HG03558 (cell line): ENCODE measurements around the gene SLC12A7.
"Not testable (repeated sequence)": the region's sequence is repeated elsewhere in the genome, so short reads cannot be mapped to it uniquely, and the experiment has no call there.

Source experiments
- ATAC-seq: cut with Tn5 transposase; IDR thresholded peaks from one replicate; pipeline ENCODE4 v1.9.1; 2021; ENCODE audit warnings: moderate number of reproducible peaks; ENCODE audit not compliant: unreplicated experiment; ENCODE audit errors: extremely low read depth

SLC12A7 gene

DNA sequence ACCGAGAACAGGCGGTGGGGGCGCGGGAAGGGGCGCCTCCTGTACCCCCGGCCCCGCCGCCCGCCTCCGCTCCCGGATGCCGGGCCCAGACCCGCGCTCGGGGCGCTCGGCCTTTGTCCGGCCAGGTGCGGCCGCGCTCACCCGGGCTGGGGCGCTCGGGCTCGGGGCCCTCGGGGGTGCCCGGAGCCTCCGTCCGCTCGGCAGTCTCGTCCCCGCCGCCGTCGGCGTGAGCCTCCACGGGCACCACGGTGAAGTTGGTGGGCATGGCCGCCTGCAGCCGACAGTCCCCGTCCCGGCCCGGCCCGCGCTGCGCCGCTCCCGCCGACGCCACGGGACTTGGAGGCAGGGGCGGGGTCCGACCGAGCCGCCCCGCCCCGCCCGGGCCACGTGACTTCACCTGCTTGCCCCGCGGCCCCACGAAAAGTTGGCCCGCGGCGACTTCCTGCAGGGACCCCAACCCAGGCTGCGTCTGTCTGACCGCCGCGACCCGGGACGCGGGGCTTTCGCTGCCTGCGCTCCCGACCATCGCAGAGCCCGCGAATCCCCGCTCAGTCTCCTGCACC lies at the start of gene SLC12A7:
Gene SLC12A7, minus strand, starts transcription at position 337 of the 563 bp plus-strand sequence. Its CDS starts 72 bp downstream, at position 265.
- no peak for ATAC-seq

DNA sequence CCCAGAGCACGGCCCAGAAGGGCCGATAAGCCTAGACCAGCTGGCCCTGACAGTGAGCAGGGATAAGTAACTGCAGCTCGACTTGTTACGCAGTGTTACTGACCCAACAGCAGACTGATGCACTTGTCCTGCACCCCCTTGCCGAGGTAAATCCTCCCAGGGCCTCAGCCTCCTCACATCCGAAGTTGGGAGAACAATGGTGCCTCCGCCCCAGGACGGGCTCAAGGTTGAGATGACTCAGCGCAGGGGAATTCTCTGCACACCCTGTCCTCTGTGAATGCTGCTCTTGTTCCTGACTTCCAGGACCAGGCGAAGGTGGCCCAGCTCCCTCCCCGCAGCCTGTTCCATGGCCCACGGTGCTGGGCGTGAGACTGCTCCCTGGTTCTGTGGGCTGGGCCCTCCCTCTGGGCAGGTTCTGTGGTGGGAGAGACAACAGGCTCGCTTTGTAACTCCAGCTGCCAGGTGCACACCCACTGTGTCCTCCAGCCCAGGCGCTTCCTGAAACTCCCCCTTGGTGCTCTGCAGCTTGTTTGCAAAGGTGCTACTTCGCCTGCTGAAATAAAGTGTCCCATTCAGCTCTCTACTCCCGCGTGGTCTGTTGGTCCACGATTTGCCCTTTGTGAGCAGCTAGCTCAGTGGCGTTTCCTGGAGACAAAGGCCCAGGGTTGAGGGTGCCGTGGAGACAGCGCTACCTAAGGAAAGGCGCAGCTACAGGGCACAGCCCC lies 49.4 kb upstream of the SLC12A7 start:
- ATAC-seq = no peak

DNA sequence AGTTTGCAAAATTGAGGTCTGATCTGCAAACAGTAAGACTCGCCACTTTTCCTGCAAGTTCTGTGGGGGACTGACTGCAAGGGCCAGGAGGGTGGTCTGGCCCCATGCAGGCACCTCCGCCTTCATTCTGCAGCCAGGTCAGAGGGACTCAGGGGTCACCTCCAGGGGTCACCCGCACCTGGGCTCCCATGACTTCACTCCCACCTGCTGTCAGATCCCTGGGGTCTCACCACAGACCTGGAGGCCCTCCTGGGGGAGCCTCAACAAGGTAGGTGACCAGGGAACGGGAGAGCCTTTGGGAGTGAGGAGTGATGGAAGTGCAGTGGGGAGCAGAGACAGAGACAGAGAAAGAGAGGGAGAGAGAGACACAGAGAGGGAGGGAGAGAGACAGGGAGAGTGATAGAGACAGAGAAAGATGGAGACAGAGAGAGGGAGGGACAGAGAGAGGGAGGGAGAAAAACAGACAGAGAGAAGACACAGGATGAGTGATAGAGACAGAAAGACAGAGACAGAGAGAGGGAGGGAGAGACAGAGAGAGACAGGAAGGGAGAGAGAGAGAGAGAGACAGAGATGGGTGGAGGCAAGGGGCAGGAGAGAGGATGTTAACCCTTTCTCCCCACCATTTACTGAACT lies 48.0 kb upstream of the SLC12A7 start:
- ATAC-seq = no peak

DNA sequence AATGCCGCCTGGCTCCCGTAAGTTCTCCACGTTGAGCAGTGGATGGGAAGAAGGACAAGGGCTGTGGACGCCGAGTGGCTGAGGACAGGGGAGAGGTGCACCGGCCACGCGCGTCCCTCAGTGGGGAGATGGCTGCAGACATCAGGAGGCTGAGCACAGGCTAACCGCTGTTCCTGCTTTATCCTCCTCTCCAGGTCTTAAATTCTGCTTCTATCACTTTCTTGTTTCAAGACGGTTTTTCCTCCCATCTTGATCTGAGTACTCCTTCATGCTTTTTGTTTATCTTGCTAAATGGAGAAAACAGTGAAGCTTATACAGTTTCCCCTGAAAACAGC lies 47.4 kb upstream of the SLC12A7 start:
- no peak for ATAC-seq

DNA sequence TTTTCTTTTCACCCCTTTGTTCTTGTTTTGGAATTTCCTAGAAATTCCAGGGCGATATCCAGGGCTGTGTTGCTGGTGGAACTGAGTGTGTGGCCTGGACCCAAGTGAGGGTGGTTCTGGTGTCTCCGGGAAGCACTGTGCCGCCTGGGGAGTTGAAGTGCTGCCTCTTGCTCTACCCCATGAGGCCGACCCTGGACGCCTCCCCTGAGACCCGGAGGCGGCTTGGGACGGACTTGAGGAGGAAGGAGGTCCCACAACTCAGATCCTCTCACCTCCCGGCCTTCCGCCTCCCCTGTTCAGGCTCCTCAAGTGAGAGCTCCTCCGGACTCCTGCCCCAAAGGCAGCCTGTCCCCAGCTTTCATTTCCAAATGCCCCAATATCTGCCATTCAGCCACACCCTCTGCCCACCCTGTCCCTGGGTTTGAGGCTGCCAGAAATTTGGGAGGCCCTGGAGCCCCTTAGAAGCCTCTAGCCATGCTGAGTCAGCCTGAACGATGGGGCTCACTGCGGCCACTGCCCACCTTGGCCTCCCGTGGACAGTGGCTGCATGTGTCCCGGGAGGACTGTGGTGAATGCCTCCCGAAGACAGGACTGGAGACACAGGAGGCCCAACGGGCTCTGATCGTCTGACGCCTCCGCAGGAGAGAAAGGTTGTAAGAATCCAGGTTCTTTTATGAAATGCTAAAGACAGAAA lies 46.9 kb upstream of the SLC12A7 start:
- ATAC-seq = no peak

DNA sequence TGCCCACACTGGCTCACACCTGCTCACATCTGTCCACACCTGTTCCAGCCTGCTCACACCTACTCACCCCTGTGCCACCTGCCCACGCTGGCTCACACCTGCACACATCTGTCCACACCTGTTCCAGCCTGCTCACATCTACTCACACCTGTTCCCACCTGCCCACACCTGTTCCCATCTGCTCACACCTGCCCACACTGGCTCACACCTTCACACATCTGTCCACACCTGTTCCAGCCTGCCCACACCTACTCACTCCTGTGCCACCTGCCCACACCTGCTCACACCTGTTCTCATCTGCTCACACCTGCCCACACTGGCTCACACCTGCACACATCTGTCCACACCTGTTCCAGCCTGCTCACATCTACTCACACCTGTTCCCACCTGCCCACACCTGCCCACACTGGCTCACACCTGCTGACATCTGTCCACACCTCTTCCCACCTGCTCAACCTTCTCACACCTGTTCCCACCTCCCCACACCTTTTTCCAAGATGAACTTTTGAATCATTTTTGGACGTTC lies 45.7 kb upstream of the SLC12A7 start:
- not testable (repeated sequence) for ATAC-seq

DNA sequence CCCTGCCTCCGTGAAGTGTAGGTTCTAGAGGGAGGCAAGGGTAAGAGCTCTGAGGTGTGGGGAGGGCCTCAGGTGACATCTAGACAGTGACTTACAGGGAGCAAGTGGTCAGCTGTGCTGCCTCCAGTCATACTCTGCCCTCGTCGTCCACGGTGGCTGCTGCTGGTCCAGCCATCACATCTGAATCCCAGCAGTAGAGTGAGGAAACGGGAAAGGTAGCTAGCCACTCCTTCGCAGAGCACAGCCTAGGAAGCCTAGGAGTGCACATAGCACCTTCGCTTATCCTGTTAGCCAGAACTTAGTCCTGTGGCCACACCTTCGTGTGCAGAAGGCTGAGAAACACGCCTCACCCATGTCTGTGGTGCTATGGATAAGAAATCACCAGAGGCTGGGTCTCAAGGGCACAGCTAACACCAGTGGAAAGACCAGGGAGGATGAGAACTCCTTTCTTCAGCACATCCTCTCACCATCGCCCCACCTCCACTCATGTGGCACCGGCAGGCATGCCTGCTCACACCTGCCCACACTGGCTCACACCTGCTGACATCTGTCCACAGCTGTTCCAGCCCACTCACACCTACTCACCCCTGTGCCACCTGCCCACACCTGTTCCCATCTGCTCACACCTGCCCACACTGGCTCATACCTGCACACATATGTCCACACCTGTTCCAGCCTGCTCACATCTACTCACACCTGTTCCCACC lies 45.0 kb upstream of the SLC12A7 start:
- no peak for ATAC-seq

DNA sequence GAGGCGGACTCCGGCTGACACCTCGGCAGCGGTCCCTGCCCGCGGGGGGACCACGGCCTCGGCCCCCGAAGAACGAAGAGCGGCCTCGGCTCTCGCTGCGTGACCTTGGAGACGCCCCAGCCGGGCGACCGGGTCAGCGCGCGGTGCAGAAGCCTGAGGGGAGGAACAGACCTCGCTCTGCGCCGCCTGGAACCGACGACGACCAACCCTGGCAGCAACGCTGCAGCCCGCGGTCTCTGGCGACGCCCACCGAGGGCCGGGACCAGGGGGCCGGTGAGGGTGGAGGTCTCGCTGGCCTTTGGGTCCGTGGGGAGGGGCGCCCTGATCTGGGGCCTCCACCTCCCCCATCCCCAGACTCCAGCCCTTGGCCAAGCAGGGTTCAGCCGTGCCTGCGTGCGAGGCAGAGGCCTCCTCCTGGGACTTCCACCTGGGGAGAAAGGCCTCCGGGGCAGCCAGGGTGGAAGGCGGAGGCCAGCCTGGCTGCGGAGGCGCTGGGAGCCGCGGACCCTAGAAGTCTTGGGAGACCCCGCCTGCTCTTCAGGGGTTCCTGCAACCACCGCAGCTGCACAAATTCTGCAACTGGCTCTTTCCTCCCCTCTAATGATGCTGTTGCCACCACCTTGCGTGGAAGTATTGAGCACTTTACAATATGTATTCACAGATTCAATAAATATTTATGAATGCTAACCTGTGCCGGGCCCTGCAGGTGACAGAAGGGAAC lies 44.3 kb upstream of the SLC12A7 start:
- ATAC-seq = no peak

DNA sequence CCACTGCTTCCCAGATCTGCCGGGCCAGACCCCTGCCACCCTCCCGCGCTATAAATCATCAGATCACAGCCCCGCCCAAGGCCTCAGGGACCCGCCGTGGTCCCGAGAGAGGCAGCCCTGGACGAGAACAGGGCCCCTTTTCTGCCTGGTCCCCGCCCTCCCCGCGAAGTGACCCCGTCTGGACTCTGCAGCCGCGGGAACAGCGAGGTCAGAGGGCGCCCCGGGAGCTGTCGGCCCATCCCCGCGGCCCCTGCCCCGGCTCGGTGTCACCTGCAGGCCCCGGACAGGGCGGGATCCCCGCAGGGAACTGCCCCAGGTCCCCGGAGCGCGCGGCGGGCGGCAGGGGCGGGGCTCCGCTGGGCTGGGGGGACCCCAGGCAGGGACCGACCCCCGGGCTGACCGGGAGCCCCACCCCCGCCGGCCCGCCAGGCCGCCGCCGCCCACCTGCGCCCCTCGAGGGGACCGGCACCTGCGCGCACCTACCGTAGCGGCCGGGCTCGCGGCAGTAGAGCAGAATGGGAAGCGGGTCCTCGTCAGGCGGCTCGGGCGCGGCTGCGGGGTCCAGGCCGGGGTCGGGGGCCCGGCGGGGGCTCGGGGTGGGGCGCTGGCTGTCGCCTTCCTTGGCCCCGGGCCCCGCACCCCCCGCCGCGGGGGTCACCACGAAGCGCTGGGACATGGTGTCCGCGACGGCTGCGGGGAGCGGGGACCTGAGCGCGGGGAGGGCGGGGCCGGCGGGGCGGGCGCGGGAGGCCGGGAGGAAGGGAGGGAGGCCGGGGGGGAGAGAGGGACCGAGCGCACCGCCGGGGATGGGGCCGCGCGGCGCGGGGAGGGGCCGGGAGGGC lies 43.5 kb upstream of the SLC12A7 start:
- ATAC-seq = no peak

DNA sequence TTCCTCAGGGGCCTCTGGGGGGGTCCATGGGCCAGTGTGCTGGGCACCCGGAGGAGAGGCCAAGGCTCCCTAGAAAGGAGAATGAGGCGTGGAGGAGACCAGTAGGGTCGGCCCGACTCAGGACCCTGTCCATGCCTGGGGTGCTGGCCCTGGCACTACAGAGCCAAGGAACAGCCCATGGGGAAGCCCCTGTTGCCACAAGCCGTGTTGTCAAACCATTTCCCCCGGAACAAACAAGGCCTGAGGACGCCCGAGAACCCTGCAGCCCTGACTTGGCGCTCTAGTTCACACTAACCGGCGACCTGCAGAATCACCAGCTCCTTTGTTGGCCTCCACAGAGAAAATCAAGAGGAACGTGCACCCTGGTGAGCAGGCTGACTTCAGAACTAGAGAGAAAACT lies 41.6 kb upstream of the SLC12A7 start:
- ATAC-seq = no peak

DNA sequence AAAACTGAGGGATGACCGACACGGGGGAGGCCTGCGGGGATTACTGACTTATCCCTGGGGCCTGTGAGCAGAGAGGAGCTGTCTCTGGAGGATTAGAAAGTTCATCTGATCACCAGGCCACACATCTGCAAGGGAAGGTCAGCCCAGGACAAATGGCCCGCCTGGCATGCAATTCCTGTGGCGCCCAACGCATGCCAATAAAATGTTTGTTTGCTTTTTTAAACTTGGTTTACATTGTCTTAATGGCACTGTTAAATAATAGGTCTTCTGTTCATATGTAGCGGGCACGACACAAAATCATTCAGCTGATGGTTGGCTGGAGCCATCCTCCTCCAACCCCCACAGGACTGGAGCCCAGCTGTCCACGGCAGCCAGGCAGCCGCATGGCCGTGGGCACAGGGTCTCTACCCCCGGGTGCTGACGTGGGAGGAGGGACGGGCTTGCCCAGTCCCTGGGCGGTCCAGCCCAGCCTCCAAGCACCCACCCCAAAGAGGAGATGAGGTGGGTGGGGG lies 41.0 kb upstream of the SLC12A7 start:
- no peak for ATAC-seq

DNA sequence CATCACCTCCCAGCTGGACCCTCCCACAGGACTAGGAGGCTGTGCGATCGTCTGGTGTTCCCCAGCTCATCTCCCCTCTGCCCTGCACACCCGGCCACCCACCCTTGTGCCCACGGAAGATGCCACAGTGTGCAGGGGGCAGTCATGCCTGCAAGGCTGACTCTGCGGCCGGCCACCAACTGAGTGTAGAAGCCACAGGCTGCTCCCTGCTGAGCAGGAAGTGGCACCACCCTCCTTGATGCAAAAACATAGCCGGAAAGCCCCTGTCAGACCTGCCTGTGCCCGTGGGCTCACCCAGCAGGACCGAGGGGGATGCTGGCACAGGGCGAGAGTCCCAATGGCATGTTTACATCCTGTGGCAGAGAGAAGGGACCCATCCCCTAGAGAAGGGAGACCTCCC lies 40.3 kb upstream of the SLC12A7 start:
- ATAC-seq = no peak

DNA sequence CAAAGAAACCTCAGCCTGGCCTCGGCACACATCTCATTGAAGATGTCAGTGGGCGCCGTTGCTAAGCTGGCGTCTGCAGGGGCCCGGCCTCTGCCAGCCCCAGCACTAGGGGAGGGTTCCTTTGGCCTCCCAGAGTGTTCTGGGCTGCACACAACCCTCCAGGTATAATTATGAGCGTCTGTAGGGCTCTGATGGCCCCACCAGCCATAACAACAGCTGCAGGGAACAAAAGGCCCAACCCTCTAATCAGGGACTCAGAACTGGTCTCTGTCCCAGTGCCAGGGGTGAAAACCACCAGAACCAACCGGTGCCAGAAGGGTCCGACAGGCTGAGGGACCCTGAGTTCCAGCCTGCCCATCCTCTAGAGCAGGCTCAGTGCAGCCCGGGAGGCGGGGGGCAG lies 39.5 kb upstream of the SLC12A7 start:
- no peak for ATAC-seq

DNA sequence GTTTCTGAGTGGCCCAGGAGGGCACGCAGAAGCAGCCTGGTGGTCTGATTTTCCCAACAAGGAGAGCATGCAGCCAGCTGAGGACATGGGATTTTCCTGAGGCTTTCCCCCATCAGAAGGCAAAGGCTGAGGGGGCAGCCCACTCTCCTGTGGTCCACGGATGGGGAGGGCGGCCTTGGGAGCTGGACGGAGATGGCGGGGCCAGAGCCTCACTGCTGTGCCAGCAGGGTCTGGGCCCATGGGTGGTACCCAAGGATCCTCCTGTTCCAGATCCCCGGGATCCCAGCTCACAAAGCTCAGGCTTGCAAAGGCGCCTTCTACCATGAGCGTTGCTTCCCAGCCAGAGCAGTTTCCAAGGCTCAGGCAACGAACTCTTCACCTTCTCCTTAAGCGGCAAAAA lies 39.0 kb upstream of the SLC12A7 start:
- no peak for ATAC-seq

DNA sequence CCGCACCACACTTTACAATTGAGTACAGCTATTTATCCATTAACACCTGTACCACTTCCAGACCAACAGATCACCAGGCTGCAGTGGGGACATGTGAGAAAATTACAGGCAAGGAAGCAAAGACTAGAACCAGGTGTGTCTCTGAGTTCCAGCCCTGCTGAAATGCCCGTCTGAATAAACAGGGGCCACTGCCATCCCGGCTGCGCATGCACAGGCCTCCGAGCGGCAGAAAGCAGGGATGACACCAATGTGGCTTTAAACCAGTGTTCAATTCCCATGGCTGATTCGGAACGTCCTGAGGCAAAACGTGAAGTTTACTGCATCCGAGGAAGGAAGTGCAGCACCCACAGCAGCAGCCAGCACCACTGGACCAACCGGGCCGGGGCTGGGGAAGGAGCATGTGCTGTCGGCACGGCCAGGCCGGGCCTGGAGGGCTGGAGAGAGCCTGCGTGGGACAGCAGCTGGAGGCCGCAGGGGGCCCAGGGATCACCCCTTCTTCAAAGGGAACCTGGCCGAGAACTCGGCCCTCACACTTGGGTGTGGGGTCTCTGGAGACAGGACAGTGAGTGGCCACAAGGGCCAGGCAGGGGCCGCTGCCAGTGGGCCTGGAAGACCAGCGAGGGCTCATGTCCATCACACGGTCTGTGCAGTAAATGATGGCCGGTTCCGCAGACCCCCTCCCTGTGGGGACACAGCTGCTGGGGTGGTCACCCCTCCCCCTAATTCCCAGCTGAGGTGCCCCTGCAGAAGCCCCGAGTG lies 33.0 kb upstream of the SLC12A7 start:
- ATAC-seq = no peak

DNA sequence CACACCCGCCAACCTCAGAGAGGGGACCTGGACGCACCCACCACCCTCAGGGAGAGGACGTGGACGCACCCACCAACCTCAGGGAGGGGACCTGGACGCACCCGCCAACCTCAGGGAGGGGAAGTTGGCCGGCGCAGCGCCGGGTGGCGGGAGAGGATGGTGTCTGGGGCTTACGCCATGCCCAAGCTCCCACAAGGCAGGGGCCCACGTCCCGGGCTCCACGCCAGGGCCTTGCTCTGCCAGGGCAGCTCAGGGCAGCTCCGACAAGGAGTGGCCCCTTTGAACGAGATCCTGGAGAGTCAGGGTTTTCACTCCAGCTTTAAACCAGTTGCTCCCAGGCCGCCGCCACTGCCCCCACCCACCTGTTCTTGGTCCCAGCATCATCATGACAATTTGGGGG lies 32.2 kb upstream of the SLC12A7 start:
- ATAC-seq = no peak

DNA sequence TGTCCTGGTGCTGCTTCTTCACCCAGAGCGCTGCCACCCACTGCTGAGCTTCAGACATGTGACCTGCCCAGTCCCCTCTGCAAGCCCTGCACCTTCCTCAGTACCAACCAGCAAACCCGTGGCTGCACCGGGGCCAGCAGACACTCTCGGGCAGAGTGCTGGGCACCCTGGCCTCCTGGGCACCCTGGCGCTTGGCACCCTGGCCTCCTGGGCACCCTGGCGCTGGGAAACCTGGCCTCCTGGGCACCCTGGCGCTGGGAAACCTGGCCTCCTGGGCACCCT lies 31.7 kb upstream of the SLC12A7 start:
- no peak for ATAC-seq
